ES-I3 (cell line): ENCODE measurements around the gene DPYD.
"Not testable (repeated sequence)": the region's sequence is repeated elsewhere in the genome, so short reads cannot be mapped to it uniquely, and the experiment has no call there.

ENCODE experiments used
- H3K36me3 ChIP-seq: 2 replicates; pipeline ENCODE4 v1.6.1; 2013; ENCODE audit warnings: mild to moderate bottlenecking, low read length, control low read depth, moderate library complexity; ENCODE audit not compliant: insufficient read depth
- H3K4me1 ChIP-seq: 2 replicates; pipeline ENCODE4 v1.6.1; 2013; ENCODE audit warnings: mild to moderate bottlenecking, control low read depth, low read length; ENCODE audit not compliant: insufficient read depth
- H3K9ac ChIP-seq: 2 replicates; pipeline ENCODE4 v1.6.1; 2013; ENCODE audit warnings: low read depth, mild to moderate bottlenecking, low read length, moderate library complexity
- H3K9me3 ChIP-seq: 2 replicates; pipeline ENCODE4 v1.6.1; 2013; ENCODE audit warnings: mild to moderate bottlenecking, low read length, moderate library complexity; ENCODE audit not compliant: control insufficient read depth, insufficient read depth

DPYD gene

DNA sequence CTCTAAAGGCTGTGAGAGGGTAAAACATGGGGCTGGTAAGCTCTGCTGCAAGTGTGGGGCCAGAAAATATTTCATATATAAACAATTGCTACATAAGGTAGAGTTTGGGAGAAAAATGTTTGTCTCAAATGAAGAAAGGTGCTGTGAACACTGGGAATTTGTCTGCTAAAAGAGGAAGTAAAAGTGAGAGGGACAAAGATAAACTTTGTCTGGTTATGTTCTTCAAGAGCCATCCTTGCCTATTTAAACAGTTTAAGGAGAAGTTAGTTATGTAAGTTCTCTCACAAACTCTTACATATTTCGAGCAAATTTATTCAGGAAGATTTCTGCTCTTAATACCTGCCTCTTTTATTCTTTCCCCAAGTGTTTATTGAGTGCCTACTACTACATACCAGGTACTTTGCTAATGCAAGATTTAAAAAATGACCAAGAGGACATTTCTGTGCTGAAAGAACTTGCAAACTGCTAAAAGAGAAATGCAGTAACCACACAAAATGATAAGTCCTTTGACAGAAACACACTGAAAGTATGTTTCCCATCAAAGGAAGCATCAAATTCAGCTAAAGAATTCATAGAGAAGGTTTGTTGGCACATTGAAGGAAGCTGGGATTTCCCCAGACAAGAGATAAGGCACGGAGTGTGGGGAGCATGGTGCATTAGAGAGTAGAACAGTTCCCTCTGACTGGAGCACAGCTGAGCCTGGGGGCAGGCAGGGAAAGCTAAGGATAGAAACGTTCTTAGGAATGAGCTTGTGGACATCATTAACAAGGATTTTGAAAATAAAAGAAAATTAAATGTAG is 650.1 kb downstream of the DPYD start:
- no peaks in the 10 kb centered on the region for H3K4me1 ChIP-seq
- no peaks in the 10 kb centered on the region for H3K9me3 ChIP-seq
- no peaks in the 10 kb centered on the region for H3K36me3 ChIP-seq
- no peak overlapping the region for H3K9ac ChIP-seq

DNA sequence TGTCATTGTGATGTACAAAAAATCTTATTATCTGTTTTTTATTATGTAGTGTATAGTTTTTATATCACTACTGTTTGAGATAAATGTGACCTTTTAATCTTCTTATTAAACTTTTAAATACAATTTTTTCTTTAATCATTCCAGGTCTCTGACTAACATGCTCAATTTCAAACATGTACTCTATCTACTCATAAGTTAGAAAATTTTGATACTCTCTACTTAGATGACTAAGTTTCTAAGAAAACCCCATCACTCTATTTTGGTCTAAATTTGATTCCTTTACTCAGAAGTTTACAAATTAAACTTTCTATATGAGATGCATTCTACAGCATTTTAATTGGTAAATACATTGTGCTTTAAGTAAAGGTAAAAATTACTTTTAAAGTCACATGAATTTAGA is 655.2 kb downstream of the DPYD start:
- Histone ChIP-seq H3K9ac (no peak overlapping the region), H3K36me3 (no peaks in the 10 kb centered on the region), H3K9me3 (no peaks in the 10 kb centered on the region), H3K4me1 (no peaks in the 10 kb centered on the region)

DNA sequence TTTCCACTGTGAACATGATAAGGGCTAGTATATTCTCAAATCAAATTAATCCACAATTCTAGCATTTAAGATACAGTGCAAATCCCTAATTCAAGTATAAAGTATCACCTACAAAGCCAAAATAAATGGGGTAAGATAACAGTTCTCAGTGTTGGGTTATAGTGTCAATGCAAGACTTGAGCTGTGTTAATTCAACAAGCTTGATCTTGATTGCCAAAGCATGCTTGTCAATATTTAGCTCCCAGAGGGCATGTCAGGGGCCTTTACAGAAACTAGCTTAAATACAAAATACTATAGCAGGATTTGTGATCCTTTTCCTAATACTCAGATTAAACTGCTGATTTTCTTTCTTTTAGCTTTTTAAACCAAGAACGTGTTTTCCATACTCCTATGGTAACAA is 658.0 kb downstream of the DPYD start:
- Histone ChIP-seq H3K36me3 (no peaks in the 10 kb centered on the region), H3K4me1 (no peaks in the 10 kb centered on the region), H3K9me3 (no peaks in the 10 kb centered on the region), H3K9ac (no peak overlapping the region)

DNA sequence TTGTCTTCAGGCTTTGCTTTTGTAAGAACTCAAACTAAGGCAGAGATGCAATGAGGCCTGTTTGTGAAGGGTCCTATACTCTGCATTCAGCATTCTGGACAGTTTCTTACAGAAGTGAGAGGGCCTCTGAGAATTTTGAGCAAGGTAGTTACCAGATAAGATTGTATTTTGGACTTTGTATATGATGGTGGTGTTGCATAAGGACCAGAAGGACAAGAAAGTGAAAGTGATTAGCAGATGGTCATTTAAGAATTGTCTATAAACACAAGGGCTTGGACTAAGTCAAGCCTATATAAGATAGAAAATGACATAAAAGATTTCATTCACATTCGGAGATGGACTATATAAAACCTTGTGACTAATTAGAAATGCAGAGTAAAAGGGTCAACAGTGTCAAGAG is 662.2 kb downstream of the DPYD start:
- H3K9ac ChIP-seq, result no peak overlapping the region
- H3K4me1 ChIP-seq, result no peaks in the 10 kb centered on the region
- H3K36me3 ChIP-seq, result no peaks in the 10 kb centered on the region
- no peaks in the 10 kb centered on the region for H3K9me3 ChIP-seq

DNA sequence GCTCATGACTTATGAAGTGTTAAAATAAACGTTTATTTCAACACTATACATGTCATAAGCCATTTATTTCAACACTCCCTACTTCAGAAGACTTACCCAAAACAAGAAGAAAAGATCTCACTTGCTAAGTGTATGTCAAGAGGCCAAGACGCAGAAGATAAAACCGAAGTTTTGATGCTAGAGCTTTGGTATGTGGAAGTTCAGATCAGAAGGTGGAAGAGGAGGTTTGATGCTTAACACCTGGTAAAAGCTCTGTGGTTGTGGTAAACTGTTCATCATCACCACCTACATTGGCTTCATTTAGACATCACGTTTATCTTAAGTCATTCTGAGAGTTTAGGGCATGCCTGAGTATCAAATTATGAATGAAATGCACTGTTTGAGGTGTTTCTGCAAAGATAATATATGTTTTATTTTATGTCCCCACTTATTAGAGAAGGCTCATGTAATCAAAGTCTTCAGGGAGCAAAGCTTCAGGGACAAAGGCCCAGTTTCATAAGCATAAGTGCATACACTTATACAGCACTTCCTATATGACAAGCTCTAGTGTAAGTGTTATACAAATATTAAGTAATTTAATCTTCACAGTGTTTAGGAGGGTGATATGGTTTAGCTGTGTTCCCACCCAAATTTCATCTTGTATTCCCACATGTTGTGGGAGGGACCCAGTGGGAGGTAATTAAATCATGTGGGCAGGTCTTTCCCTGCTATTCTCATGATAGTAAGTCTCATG is 665.9 kb downstream of the DPYD start:
- no peak overlapping the region for H3K9ac ChIP-seq
- no peaks in the 10 kb centered on the region for H3K4me1 ChIP-seq
- no peaks in the 10 kb centered on the region for H3K9me3 ChIP-seq
- H3K36me3 ChIP-seq, result no peaks in the 10 kb centered on the region

DNA sequence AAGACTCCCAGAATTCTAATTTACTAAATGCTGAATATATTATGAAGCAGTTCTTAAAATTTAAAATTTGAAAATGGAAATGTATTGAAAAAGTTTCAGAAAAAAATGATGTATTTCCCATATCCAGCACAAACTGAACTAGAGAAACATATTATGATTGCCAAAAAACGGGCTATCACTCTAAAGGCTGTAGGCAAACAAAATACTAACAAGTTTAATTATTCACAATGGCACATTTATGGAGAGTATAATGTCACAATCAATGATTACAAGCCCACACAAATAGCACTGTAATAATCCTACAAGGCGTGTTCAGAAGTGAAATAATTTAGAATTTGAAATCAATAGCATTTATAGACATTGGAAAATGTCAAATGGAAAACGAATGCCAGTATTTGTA is 667.9 kb downstream of the DPYD start:
- Histone ChIP-seq H3K9me3 (0 out of 2 replicates have a peak, but pooled peaks cover 2% of the 10 kb centered on the region), H3K4me1 (no peaks in the 10 kb centered on the region), H3K36me3 (no peaks in the 10 kb centered on the region), H3K9ac (no peak overlapping the region)

DNA sequence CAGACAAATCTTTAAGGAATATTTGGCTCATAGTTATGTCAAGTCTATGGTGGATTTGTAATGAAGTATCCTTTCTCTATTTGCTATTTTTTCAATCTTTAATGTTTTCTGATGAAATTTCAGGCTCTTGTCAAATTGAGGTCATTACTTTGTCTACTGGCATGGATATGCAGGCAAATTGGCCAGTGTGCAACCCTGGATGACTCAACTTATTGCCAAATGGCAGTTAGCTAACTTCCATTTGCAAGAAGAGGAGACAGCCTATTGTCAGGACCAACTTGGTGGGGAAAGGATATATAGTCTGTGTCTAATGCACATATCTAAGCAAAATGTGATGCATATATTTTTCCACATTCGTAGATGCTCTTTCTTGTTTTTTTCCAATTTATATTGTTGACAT is 668.8 kb downstream of the DPYD start:
- no peaks in the 10 kb centered on the region for H3K36me3 ChIP-seq
- H3K4me1 ChIP-seq, result no peaks in the 10 kb centered on the region
- 0 out of 2 replicates have a peak, but pooled peaks cover 2% of the 10 kb centered on the region for H3K9me3 ChIP-seq
- H3K9ac ChIP-seq, result no peak overlapping the region

DNA sequence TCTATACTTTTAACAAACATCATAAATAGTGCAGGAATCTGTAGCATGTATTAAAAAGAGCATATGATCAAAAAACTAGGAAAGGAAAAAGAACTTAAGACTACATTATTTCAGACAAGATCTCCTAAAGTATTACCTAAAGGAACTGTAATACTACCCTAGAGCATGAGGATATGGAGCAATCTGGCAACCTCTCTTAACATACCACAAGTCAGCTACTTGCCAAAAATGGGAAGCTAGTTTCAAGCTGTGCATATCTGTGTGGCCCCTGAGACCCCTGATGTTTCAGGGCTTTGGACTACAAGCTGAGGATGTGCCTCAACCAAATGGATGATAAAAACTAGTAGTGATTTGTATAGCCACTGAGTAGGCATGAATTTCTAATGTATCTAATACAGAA is 673.6 kb downstream of the DPYD start:
- Histone ChIP-seq H3K9ac (no peak overlapping the region), H3K36me3 (no peaks in the 10 kb centered on the region), H3K4me1 (no peaks in the 10 kb centered on the region), H3K9me3 (0 out of 2 replicates have a peak, but pooled peaks cover 2% of the 10 kb centered on the region)

DNA sequence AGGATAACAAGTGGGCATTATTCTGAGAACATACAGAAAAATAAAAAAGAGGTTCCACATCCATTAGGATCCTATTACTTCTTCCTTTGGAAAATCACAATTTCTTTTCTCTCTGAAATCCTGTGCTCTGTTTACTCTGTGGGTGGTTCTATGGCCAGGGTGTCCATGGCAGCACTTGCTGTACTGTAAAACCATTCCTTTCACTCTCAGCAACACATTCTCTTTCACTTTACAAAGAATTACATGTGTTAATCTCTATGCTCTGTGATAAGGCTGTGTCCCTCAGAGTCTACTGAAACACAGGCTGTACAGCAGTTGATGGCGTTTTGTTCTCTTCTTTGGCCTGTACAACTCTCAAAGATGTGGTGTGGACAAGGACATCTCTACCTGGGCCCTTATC is 675.2 kb downstream of the DPYD start:
- H3K9ac ChIP-seq, result no peak overlapping the region

DNA sequence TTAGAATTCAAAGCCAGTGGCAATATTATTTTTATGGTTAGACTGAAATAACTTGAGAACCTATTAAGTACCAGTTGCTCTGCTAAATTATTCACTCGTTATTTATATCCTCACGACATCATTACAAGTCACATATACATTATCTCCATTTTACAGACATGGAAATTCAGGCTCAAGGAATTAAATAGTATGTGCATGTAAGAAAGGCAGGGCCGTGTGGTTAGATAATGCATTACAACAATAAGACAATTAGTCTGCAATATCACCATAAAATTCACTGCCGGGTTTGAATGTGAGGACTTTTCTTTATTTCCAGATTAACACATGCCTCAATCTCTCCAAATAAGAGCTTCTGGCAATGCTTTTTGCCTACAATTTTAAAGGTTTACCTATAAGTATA is 675.8 kb downstream of the DPYD start:
- Histone ChIP-seq H3K4me1 (no peaks in the 10 kb centered on the region), H3K36me3 (no peaks in the 10 kb centered on the region), H3K9ac (no peak overlapping the region), H3K9me3 (0 out of 2 replicates have a peak, but pooled peaks cover 2% of the 10 kb centered on the region)

More for the DNA sequence above, 675.2 kb downstream of the DPYD start:
- no peaks in the 10 kb centered on the region for H3K36me3 ChIP-seq
- H3K9me3 ChIP-seq, result 0 out of 2 replicates have a peak, but pooled peaks cover 2% of the 10 kb centered on the region
- no peaks in the 10 kb centered on the region for H3K4me1 ChIP-seq

DNA sequence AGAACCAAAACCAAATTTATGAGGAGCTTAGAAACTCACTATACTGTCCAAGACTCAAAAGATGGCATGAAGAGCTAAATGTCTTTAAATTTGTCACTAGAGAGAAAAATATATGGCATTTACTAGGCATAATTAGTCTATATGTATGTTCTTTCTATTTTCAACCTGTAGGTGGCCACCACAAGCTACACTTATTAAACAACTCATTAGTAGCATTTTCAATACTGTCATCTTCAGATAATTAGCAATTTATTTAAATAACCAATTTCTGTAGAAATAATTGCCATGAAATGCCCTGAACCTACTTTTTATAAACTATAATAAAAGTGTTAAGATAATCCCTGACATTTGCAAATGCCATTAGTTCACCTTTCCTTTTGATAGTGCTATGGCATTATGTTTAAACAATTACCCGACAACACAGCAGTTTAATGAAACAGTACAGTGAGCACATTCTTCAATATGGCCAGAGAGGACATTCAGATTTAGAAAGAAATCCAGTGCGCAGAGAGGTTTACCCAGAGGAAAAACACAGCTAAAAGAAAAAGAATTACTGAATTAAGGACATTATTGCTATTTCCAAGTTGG is 676.8 kb downstream of the DPYD start:
- Histone ChIP-seq H3K9me3 (0 out of 2 replicates have a peak, but pooled peaks cover 2% of the 10 kb centered on the region), H3K4me1 (no peaks in the 10 kb centered on the region), H3K36me3 (no peaks in the 10 kb centered on the region), H3K9ac (no peak overlapping the region)

DNA sequence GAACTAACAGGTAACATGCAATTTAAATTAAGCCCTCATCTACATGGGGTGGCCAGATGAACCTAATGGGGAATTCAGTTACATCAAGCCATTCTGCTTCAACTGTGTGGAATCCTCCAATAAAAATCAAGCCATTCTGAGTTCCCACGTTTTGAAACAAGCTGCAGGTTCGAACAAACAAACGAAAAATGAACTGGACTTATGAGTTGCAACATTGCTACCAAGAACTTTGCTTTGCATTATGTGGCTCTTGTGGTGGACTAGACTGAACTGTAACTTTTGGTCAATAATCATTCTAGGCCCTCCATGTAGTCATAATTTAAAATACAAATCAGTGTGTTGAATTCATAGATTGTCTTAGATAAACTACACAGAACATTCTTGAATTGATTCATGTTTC is 682.0 kb downstream of the DPYD start:
- no peaks in the 10 kb centered on the region for H3K4me1 ChIP-seq
- H3K9me3 ChIP-seq, result no peaks in the 10 kb centered on the region
- no peak overlapping the region for H3K9ac ChIP-seq
- H3K36me3 ChIP-seq, result no peaks in the 10 kb centered on the region

DNA sequence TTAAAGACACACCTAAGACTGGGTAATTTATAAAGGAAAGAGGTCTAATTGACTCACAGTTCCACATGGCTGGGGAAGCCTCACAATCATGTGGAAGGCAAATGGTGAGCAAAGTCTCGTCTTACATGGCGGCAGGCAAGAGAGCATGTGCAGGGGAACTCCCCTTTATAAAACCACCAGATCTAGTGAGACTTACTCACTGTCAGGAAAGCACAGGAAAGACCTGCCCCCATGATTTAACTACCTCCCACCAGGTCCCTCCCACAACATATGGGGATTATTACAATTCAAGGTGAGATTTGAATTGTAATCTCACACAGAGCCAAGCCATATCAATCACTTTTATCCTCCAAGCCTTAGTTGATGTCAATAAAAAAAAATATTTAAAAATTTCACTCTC is 689.5 kb downstream of the DPYD start:
- not testable (repeated sequence) for H3K4me1 ChIP-seq, H3K9me3 ChIP-seq, H3K9ac ChIP-seq, H3K36me3 ChIP-seq

DNA sequence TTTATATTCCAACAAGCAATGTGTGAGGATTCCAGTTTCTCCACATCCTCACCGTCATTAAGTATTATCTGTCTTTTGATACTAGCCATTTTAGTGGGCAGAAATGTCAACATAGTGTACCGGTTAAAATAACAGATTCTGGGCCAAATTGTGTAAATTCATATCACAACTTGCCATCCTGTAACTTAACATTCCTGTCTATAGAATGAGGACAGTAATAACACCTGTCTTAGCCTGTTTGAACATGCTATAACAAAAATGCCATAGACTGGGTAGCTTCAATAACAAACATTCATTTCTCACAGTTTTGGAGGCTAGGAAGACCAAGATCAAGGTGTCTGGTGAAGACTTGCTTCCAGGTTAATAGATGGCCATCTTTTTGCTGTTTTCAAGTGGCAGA is 708.2 kb downstream of the DPYD start:
- Histone ChIP-seq H3K9ac (no peak overlapping the region), H3K9me3 (no peaks in the 10 kb centered on the region), H3K4me1 (no peaks in the 10 kb centered on the region), H3K36me3 (no peaks in the 10 kb centered on the region)

DNA sequence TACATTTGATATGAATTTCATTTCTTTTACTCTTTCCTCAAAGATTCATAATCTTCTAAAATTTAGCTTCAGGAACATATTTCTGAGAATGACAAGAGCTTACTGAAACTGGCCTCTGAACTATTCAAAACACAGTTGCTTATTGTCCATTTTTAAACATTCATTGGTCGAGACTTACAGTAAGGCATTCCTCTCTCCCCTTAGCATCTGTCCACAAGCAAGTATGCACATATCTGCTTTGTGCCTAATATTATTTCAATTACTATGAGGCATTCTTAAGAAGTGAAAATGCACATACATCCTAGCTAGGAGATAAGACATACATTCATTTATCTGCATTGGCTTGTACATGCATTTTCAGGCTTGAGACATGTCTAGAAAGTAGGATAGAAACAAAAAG is 710.5 kb downstream of the DPYD start:
- Histone ChIP-seq H3K36me3 (no peaks in the 10 kb centered on the region), H3K9ac (no peak overlapping the region), H3K9me3 (no peaks in the 10 kb centered on the region), H3K4me1 (no peaks in the 10 kb centered on the region)
